HG03565 (cell line): ENCODE data around the gene ANO7.

ENCODE experiments used
- ATAC-seq: cut with Tn5 transposase; IDR thresholded peaks from one replicate; pipeline ENCODE4 v1.9.1; 2021; ENCODE audit warnings: mild to moderate bottlenecking, moderate library complexity; ENCODE audit not compliant: unreplicated experiment

Gene ANO7

DNA sequence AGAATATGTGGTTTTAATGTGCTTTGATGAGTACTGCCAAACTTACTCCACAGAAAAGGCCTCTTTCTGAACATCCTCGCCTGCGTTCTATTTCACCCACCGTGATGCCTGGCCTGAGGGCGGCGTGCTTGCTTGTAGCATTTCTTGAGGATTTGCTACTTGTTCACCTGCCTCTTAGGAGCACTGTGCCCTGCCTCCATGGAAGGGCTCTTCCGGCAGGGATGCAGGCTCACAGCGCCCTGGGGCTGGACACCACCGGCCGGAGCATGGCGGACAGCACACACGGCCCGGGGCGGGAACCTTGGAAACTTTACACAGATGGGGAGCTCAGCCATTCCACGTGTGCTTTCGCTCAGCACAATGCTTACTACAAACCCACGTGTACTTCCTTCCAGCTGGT, 37.1 kb downstream of the ANO7 start:
- ATAC-seq: no peak

DNA sequence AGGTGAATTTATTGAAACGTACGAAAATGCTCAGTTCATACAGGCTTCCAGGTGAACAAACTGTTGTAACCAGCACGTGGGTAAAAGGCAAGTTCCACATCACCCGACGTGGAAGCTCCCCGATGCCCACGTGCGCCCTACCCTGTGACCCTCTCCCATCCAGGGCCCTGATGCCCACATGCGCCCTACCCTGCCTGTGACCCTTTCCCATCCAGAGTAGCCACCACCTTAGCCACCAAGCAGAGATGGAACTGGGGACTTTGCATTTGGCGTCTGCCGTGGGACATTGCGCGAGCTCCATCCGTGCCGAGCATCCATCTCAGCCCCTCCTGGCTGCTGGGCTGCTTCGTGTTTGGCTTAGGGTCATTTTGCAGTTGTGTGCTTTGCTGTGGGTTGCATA, 37.5 kb downstream of the ANO7 start:
- no peak for ATAC-seq

DNA sequence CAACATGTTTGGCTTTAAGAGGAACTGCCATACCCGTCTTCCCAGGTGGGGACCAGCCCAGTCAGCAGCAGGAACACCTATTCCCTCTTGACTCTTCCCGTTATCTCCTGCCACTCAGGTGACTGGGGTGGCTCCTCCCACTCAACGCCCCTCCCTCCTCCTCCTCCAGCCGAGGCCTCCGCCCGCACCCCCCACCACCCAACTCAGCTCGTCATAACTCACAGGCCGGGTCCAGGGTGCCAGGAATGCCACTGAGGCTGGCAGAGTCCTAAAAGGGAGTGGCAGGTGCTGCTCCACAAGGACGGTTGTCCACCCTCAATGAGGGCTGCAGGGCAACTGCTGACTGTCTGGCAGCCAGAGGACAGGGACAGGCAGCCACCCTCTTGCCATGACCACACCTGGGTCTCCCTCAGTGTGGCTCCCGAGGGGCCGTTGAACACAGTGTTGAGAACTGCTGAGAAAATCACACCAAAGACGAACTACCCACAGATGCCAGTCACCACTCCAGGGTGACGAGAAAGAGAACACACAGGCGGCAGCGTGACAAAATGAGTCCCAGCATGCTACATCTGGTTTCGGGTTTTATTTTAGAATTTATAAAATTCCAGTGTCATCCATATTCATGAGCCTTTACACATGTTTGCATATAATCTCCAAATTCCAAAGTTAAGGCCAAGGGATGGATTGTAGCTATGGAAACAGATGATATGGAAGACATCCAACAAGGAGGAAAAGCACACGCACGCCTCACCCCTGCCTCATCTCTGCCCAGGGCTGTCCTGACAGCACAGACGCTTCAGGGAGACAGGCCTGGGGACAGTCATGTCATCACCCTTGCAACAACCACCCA, 38.5 kb downstream of the ANO7 start:
- no peak for ATAC-seq

DNA sequence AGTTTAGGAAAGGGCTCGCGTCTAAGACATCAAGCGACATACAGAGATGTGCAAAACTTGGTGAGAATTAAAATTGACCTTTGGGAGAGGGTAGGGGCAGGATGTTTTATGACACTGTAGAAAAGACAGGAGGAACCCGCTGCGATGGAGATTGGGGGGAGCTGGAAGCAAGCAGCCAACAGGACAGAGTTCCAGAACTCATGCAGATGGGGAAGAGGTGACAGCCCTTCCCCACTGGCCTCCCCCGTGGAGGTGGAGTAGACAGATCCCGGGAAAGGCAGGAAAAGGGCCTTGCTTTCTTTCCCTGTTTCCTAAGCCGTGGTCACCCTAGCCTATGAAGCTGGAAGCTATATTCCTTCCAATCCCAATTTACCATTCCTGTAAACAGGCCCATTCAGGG, 39.1 kb downstream of the ANO7 start:
- ATAC-seq: no peak

DNA sequence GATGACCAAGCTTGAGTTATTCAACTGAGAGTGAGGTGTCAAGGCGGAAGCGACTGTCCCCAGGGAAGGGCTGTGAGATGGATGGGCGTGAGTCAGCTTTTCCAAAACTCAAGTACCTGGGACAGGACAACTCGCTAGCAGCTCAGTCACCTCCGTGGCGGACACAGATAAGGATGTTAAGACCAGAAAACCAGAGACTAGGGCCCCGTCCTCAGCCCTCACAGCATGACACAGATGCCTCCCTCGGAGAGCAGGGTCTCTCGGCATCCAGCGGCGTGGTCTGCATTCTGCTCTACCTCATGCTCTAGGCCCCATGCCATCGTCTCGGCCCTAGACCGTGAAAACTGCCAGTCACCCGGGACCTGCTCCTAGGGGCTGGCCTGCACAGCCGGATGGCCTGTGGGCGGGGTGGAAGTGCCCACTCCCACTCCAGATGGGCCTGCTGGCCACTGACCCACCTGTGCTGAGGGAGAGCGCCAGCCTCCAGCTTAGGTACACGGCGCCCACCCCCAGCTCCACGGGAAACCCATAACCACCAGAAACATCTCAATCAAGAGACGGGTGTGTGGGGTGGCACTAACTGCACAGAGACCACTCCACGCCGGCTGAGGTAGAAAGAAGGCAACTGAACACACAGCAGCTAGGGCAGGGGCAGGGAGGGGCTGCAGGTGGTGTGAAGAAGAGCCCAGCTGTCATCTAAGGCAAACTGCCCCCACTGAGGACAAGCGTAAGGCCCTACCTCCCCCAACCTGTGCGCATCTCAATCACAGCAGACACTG, 39.8 kb downstream of the ANO7 start:
- no peak for ATAC-seq

DNA sequence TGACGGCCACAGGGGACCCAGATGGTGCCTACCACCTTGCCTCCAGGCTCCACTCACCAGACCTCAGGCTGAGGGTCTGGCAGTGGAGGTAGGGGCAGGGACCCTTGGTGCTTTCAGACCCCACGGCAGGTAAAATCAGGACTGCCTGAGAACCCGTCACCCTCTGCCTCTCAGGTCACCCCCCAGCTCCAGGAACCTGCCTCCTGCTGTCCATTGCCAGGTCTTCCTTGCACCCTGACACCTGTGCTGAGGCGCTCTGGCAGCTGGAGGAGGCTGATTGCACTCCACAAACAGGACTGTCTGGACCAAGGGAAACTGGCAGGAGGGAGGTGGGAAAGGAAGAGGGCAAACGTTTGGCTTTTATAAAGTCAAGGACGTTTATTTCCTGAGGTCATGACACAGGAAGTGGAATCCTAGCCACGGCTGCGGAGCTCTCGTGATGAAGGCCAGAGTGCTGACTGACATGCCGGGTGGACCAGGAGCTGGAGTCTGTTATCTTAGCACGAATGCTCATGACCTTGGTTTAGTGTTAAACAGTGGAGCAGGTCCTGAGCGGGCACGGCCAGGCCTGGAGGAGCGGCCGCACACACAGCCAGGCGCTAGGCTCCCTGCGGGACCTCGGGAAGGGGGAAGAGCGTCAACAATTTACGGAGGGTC, 40.5 kb downstream of the ANO7 start:
- ATAC-seq: no peak

DNA sequence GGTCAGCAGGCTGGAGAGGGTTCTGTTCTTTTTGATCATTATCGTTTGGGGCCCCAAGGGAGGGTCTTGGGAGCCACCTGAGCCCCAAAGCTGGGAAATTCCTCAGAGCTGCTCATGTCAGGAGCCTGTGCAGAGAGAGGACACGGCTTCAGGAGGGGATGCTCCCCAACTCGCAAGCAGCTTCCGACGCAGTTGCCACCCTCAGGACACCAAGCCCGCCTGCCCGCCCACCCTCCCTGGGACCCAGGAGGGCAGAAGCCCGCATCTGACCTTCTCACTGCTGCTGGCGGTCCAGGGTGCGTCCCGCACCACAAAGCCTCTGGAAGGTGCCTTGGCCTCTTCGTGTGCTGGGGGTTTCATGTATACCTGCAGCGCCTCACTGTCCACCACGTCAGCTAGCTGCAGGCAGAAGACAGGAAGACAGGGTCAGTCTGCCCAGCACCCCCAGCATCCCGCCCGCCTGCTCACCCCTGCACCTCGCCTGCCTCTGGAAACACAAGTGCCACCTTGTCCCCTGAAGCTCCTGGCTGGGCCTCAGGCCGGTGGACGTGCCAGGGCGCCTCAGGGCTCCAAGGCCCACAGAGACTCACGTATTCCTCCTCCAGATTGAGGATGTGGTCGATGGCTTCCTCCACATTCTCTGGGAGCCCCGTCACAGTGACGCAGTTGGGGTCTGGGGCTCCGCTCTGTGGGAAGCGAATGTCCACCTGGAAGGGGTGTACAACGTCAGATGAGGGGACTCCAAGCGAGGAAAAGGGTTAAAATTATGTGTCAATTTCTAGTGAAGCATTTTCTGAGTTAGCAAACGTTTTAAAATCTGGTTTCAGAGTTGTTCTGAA, 41.3 kb downstream of the ANO7 start:
- ATAC-seq: no peak

DNA sequence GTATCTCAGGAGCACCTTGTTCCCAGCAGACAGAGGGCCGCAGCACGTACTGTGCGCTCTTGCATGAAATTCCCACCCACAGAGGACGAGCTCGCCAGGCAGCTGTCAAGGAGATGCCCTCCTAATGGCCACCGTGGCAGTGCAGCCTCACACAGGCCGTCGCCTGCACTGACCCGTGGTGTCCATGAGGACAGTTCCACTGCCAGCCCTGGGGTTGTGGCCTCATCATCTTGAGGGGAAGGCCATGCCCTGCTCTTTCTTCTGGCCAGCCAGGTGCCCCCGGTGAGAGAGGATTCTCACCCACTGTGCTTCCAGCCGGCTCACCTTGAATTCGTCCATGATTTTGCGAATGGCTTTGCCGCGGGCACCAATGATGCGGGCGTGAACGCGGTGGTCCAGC, 42.0 kb downstream of the ANO7 start:
- ATAC-seq: no peak

DNA sequence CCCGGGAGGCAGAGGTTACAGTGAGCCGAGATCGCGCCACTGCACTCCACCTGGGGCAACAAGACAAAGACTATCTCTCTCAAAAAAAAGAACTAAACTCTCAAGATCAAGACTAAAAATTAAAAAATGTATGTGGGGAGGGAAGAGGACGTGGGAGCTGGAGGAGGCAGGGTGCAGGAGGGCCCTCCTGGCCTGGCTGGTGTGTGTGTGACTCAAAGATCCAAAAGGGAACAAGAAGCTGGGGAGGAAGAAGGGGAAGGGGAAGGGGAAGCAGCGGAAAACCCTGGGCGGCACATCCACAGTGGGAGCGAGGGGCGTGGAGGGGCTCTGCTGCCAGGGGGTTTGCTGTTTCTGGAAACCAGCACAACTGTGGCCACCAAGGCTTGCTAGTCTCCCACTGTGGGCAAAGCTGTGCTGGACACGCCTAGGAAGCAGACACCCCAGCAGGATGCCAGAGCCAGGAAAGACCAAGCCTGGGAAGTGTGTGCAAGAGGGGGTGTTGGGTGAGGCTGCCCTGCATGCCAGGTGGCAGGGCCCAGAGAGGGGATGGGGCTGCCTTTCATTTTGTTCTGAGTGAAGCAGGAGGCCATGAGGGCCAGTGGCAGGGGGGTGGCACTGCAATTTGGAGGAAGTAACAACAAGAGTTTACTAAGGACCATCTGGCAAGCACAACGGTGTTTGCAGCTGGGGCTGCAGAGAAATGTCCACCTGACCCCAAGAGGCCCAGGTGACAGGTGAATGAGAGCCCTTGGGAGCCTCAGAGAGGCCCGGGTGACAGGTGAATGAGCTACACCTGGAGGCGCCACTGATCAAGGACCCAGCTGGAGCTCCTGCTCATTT, 44.5 kb downstream of the ANO7 start:
- ATAC-seq: no peak

DNA sequence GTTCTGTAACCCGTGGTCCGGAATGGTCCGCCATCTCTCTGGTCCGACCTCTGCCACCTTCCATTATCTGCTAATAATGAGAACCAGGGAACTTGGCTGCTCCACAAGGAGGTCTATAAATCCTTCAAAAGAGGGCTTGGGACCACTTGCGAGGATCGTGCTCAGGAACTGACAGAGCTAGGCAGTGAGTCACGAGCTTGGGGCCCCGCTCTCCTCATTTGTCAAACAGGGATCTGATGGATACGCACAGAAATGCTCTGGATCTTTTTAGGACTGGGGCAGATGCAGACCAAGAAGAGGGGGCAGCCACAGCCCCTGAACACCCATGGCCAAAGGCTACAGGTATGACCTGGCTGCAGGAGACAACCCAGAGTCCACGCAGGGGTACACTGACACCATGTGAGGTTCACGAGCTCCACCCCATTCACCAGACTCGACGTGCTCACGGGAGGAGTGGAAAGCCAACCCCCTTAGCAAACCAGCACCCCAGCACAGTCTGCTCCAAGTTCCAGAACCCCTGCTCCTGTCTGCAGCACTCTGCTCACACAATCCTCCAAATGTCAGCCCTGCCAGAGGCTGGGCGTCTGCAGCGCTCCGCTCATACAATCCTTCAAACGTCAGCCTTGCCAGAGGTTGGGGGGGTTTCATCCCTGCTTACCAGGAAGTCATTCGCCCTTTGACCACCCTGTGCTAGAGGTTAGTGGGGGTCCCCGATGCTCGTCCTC, 45.8 kb downstream of the ANO7 start:
- no peak for ATAC-seq

DNA sequence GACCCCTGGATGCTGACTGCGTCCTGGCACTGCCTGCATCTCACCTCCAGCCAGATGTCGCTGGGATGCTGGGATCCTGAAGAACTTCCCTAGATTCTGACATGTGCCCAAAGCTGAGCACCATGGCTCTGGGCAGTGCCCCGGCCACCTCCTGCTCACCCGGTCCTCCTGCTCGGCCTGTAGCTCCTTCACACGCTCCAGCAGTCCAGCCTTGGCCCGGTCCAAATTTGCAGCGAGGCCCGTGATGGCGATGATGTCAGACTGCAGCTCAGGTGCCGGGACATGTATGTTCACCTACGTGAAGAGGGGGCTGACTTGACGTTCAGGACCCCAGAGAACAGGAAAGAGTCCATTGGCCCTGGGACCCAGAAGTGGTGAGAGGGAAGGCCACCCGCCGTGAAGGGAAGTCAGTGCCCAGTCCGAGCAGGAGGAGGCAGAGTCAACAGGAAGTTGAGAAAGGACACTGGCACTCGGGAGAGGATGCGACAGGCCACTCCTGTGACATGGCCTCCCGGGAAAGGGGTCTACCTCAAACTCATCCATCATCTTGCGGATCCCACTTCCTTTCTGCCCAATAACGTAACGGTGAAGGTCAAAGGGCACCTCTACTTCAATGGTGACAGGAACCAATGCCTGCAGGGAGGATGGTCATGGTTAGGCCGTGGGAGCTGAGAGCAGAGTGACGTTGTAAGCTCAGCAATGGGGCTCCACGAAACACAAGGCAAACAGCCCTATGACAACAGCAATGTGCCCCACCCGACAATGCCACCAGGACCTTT, 46.7 kb downstream of the ANO7 start:
- ATAC-seq: no peak

DNA sequence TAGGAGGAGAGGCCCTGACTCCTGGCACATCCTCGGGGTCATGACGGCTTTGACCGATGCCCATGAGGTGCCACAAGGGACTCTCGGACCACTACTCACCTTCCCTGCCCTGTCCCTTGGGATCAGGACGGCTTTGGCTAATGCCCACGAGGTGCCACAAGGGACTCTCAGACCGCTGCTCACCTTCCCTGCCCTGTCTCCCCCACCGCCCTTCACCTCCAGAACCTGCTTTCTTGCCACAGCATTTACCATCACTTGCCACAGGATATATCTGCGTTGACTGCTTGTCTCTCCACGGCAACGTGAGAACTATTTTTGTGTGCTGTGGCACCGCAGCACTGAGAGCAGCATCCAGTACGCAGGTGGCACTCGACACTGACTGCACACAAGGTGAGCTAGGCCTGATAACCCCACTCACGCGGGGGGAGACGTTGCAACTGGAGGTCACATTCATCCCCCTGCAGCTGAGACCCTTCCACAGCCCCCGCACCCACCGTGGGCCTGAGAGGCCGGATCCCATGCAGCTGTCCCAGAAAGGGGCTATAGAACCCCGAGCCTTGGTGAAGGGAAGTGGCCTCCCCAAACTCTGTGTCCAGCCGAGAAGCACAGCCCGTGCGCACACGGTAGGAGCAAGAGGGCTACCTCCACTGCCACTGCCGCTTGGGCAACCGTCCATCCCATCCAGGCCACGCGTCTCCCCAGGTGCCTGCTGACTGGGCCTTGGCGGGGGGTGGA, 47.5 kb downstream of the ANO7 start:
- ATAC-seq: no peak

DNA sequence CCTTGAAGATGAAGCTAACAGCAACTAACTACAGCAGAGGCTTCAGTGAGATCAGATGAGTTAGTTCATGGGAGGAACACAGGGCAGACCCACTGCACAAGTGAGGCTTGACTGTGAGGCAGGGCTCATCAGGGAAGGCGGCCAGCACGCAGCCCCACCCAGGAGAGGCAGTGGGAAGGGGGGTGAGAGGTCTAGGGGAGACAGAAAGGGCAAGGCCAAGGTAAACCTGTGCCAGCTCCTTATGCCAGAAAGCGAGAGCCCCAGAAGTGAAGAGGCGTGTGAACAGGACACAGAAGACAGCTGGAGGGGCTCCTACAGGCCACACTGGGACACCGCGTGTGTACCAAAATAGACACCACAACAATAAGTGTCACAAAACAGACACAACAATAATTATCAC, 48.6 kb downstream of the ANO7 start:
- ATAC-seq: no peak

DNA sequence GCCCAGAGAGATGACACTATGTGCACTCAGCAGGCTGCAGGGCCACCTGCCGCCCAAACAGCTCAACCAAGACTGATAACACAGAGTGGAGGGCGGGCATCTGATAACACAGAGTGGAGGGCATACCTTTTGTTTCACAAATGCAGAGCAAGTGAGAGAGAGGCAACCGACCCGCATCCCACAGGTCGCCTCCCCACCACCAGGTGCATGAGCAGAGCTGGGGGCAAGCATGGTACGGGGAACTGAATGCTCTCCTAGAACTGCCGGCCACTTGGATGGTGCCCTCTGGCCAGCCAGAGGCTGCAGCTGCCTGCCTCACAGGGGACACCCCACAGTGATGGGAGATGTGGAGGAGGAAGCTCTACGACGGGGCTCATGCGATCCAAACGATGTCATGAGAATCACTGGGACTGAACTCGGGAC, 49.5 kb downstream of the ANO7 start:
- no peak for ATAC-seq

DNA sequence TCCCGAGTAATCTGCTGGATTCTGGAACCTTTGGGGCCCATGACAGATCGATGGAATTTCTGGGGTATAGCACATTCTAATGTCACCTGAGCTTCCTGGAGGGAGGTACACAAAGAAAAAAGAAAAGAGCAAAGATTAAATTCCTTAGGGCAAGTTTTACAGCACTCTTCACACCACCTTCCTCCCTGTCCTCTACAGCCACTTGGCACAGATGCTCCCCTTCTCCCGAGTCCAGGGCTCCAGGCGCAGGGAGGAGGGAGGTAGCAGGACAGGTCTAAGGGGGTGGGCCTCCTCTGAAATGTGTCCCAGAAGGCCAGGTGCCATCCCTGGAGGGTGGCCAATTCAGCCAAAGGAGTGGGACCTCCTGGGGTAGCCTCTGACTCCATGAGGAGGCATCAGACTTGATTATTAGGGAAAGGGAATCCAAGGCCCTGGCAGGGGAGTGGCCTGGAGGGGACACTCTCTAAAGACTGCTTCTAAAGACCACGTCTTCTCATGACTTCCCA, 50.3 kb downstream of the ANO7 start:
- ATAC-seq: no peak

DNA sequence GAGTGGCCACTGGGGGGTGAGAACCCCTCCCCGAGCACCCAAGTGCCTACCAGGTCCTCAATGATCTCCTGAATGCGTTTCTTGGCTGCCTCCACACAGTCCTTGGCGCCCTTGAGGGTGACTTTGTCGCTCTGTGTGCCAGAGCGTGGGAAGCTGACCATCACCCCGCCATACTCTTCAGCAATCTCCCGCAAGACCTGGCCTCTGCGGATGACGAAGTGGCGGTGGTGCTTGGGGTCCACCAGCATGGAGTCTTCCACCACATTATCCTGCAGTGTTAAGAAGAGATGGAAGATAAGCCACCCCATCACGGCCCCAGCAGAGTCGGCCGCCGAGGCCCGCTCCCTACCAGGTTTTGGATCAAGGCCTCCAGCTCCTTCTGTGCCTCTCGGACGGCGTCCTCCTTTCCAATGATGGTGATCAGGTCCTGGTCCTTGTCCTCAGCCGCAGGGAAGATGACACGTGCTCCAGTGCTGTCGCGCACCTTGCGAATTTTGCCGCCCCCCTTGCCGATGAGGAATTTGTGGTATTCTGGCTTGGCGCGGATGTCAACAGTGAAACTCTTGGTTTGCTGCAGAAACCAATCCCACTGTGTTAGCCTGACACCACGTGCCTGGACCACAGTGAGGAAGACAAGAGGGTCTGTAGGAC, 51.2 kb downstream of the ANO7 start:
- no peak for ATAC-seq

DNA sequence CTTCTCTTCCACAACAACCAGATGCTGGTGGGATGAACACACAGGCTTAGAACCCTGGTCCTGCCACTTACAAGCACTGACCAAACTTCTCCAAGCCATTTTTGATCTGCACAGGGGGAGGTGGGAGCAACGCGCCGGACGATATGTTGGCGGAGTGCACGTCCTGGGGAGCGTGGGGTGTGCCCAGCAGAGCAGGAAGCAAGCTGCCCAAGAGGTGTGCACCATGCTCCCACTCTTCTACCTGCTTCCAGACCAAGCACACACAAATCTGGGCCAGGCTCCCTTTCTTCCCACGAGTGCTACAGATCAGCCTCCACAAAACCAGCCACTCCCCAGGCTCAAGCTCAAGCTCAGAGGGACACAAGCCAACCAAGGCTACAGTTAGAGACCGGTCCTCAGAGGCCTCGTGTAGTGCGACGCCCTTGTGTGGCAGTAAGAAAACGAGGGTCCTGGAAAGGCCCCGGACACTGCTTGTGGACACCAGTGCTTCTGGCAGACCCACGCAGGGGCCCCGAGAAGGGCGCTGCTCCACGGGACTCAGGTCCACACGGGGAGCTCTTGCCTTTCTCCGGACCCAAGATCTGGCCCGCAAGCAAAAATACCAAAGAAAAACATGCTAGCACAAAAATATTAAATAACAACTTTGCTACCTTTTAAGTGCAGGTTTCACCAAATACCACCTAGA, 52.0 kb downstream of the ANO7 start:
- ATAC-seq: no peak
